ENCODE measurements around the gene THPO.

The THPO gene

DNA sequence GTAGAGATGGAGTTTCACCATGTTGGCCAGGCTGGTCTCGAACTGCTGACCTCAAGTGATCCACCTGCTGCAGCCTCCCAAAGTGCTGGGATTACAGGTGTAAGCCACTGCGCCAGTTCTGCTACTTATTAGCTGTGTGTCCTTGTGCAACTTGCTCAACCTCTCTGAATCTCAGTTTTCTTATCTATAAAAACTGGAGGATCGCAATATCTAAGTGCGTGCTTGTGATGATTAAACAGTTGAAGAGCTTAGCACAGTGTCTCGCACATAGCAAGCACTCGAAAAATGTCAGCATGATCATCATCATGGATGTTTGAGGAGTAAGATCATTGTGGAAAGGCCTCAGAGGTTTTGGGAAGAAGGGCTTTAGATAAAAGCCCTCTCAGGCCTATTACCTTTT is 27.4 kb downstream of the THPO start:
- TF ChIP-seq, protein P1, sequence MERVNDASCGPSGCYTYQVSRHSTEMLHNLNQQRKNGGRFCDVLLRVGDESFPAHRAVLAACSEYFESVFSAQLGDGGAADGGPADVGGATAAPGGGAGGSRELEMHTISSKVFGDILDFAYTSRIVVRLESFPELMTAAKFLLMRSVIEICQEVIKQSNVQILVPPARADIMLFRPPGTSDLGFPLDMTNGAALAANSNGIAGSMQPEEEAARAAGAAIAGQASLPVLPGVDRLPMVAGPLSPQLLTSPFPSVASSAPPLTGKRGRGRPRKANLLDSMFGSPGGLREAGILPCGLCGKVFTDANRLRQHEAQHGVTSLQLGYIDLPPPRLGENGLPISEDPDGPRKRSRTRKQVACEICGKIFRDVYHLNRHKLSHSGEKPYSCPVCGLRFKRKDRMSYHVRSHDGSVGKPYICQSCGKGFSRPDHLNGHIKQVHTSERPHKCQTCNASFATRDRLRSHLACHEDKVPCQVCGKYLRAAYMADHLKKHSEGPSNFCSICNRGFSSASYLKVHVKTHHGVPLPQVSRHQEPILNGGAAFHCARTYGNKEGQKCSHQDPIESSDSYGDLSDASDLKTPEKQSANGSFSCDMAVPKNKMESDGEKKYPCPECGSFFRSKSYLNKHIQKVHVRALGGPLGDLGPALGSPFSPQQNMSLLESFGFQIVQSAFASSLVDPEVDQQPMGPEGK (CRISPR knock-in tag; IDR thresholded peaks at IDR 0.05; ENCODE audit: borderline replicate concordance), result no peak
- TF ChIP-seq OSR1 (CRISPR knock-in tag; IDR thresholded peaks at IDR 0.05) (no peak), ZNF565 (CRISPR knock-in tag; conservative IDR thresholded peaks at IDR 0.05; ENCODE audit: low read depth) (no peak), GLIS3 (CRISPR knock-in tag; IDR thresholded peaks at IDR 0.05) (no peak)
- no peak for ATAC-seq

DNA sequence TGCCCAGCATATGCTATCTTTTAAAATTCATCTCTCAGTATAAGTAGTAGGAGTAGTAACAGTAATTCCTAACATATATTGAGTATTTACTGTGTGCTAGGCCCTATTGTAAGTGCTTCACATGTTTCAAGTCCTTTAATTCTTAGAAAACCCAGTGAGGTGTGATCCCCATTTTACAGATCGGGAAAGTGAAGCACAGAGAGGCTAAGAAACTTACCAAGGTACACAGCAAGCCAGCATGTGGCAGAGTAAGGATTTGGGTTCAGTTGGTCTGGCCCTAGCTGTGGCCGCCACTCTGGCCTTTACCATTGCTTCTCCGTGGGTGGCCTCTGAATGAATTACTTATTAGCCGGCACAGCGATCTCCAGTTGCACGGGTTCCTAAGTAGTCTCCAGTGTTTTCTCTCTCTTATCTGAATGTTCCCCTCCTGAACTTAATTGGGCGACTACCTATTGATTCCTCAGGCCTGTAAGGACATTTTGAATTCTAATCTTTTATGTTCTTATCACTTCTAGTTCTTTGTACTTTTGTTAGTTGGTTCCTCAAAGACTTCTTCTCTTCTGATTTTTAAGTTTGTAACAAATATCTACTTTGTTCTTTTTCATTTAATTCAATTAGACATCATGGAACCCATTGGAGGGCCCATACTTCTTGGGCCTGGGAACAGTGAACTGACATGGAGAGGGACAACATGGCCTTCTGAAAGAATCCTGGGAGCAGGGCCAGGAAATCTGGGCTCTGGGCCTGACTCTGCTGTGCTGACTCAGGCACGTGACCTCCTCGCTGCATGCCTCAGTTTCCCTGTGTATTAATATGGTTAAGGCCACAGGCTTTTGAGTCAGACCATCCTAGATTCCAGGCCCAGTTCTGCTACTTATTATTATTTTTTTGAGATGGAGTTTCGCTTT is 28.2 kb downstream of the THPO start:
- no peak for ATAC-seq
- TF ChIP-seq ZNF70 (CRISPR knock-in tag; IDR thresholded peaks at IDR 0.05), result no peak

DNA sequence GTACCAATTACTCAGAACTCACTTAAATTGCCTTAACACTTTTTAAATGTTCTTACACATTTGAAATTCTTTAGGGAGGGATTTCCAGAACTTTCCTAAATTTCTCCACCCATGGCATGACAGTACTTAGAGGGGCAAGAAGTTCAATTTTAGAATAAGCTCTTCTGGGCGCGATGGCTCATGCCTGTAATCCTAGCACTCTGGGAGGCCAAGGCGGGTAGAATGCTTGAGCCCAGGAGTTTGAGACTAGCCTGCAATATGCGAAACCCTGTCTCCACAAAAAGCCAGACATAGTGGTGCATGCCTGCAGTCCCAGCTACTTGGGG is 30.0 kb downstream of the THPO start:
- TF ChIP-seq, protein P1 (CRISPR knock-in tag; IDR thresholded peaks at IDR 0.05; ENCODE audit: borderline replicate concordance), result no peak
- TF ChIP-seq, protein P2, sequence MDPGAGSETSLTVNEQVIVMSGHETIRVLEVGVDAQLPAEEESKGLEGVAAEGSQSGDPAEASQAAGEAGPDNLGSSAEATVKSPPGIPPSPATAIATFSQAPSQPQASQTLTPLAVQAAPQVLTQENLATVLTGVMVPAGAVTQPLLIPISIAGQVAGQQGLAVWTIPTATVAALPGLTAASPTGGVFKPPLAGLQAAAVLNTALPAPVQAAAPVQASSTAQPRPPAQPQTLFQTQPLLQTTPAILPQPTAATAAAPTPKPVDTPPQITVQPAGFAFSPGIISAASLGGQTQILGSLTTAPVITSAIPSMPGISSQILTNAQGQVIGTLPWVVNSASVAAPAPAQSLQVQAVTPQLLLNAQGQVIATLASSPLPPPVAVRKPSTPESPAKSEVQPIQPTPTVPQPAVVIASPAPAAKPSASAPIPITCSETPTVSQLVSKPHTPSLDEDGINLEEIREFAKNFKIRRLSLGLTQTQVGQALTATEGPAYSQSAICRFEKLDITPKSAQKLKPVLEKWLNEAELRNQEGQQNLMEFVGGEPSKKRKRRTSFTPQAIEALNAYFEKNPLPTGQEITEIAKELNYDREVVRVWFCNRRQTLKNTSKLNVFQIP (CRISPR knock-in tag; IDR thresholded peaks at IDR 0.05; ENCODE audit: borderline replicate concordance, low read depth), result no peak
- TF ChIP-seq SNAI2 (CRISPR knock-in tag; IDR thresholded peaks at IDR 0.05) (no peak), ZFP3 (CRISPR knock-in tag; IDR thresholded peaks at IDR 0.05) (no peak), ARNTL (CRISPR knock-in tag; IDR thresholded peaks at IDR 0.05; ENCODE audit: borderline replicate concordance, low read depth) (no peak), RARB (CRISPR knock-in tag; IDR thresholded peaks at IDR 0.05) (no peak), ZNF70 (CRISPR knock-in tag; IDR thresholded peaks at IDR 0.05) (no peak), CSDC2 (CRISPR knock-in tag; IDR thresholded peaks at IDR 0.05) (no peak), GLIS3 (CRISPR knock-in tag; IDR thresholded peaks at IDR 0.05) (no peak)
- TF ChIP-seq, protein P3, sequence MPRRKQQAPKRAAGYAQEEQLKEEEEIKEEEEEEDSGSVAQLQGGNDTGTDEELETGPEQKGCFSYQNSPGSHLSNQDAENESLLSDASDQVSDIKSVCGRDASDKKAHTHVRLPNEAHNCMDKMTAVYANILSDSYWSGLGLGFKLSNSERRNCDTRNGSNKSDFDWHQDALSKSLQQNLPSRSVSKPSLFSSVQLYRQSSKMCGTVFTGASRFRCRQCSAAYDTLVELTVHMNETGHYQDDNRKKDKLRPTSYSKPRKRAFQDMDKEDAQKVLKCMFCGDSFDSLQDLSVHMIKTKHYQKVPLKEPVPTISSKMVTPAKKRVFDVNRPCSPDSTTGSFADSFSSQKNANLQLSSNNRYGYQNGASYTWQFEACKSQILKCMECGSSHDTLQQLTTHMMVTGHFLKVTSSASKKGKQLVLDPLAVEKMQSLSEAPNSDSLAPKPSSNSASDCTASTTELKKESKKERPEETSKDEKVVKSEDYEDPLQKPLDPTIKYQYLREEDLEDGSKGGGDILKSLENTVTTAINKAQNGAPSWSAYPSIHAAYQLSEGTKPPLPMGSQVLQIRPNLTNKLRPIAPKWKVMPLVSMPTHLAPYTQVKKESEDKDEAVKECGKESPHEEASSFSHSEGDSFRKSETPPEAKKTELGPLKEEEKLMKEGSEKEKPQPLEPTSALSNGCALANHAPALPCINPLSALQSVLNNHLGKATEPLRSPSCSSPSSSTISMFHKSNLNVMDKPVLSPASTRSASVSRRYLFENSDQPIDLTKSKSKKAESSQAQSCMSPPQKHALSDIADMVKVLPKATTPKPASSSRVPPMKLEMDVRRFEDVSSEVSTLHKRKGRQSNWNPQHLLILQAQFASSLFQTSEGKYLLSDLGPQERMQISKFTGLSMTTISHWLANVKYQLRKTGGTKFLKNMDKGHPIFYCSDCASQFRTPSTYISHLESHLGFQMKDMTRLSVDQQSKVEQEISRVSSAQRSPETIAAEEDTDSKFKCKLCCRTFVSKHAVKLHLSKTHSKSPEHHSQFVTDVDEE (CRISPR knock-in tag; IDR thresholded peaks at IDR 0.05), result no peak
- TF ChIP-seq, protein P4, sequence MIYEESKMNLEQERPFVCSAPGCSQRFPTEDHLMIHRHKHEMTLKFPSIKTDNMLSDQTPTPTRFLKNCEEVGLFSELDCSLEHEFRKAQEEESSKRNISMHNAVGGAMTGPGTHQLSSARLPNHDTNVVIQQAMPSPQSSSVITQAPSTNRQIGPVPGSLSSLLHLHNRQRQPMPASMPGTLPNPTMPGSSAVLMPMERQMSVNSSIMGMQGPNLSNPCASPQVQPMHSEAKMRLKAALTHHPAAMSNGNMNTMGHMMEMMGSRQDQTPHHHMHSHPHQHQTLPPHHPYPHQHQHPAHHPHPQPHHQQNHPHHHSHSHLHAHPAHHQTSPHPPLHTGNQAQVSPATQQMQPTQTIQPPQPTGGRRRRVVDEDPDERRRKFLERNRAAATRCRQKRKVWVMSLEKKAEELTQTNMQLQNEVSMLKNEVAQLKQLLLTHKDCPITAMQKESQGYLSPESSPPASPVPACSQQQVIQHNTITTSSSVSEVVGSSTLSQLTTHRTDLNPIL (CRISPR knock-in tag; IDR thresholded peaks at IDR 0.05; ENCODE audit: low read depth), result no peak
- ATAC-seq, result no peak

DNA sequence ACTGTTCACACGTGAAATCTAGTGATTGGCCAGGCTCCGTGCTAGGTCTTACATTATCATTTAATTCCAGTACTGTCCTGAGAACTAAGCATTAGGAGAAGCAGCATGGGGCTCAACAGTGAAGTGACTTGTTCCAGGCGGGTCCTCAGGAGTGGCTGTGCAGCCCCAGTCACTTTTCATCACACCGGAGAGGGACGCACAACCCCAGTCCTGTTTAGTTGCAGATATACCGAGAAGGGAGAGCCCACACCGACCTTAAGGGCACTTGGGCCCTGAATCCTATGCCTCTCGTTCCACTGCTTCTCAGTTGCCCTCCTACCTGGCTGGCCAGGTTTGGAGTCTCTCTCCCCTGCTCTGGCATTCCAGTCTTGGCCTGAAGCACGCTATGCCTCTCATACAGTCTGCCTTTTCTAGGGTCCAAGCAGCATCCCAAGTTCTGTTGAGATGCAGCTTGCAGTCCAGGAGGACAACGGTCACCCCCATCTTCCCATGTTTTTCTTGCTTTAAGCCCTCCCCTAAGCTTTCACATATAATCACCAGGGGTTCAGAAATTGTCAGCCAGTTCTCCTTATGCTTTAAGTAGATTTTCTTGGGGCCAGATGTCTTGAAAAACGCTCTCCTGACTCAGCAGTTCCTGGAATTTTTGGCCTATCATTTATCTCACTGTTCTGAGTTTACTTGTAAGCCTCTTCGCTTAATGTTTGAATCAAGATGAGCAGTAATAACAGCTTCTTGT is 30.5 kb downstream of the THPO start:
- TF ChIP-seq TOX (CRISPR knock-in tag; IDR thresholded peaks at IDR 0.05; ENCODE audit: borderline replicate concordance) (no peak), OSR1 (CRISPR knock-in tag; IDR thresholded peaks at IDR 0.05) (no peak), ZNF70 (CRISPR knock-in tag; IDR thresholded peaks at IDR 0.05) (no peak), GLIS3 (CRISPR knock-in tag; IDR thresholded peaks at IDR 0.05) (no peak), SNAI2 (CRISPR knock-in tag; IDR thresholded peaks at IDR 0.05) (no peak), ZC3H10 (CRISPR knock-in tag; IDR thresholded peaks at IDR 0.05) (no peak), CSDC2 (CRISPR knock-in tag; IDR thresholded peaks at IDR 0.05) (no peak), ZFP3 (CRISPR knock-in tag; IDR thresholded peaks at IDR 0.05) (no peak), ARNTL (CRISPR knock-in tag; IDR thresholded peaks at IDR 0.05; ENCODE audit: borderline replicate concordance, low read depth) (no peak)
- TF ChIP-seq, protein P2 (CRISPR knock-in tag; IDR thresholded peaks at IDR 0.05; ENCODE audit: borderline replicate concordance, low read depth), result no peak
- TF ChIP-seq, protein P4 (CRISPR knock-in tag; IDR thresholded peaks at IDR 0.05; ENCODE audit: low read depth), result no peak
- no peak for ATAC-seq

Data from SK-N-SH treated with all-trans-retinoic acid at 6 μM for 48 hours (cell line).